Heart right ventricle (tissue), 16 donors: ENCODE data around the gene CACTIN. TPM values are rescaled to one million over a fixed set of nuclear protein-coding genes. Genes with fewer than 3 reads are reported as not detected.

ENCODE experiments used
- ATAC-seq, 8 donors: fragments of 200-7000 bp; cut with Tn5 transposase; one replicate each; pipeline ENCODE4 v1.9.1; 2020; ENCODE audit warnings: mild to moderate bottlenecking in 8 of 8, moderate library complexity in 8 of 8, moderate number of reproducible peaks in 1 of 8
- DNase-seq, 2 donors: peaks; one replicate each; pipeline ENCODE4 v3.0.0-alpha.2; 2020
- H3K27ac ChIP-seq, 10 donors: fragments of 200-600 bp; sonication (generic) in 2 of 10; one replicate each; pipeline versions ENCODE4 v1.5.0 to v1.8.0; 2020 to 2022; ENCODE audit warnings: mild to moderate bottlenecking in 3 of 10
- H3K27me3 ChIP-seq, 7 donors: fragments of 200-600 bp; one replicate each; pipeline ENCODE4 v1.8.0; 2021 to 2022; ENCODE audit warnings: mild to moderate bottlenecking in 2 of 7
- H3K36me3 ChIP-seq, 9 donors: fragments of 200-600 bp; sonication (generic) in 1 of 9; one replicate each; pipeline versions ENCODE4 v1.5.0 to v1.8.0; 2020 to 2022; ENCODE audit warnings: mild to moderate bottlenecking in 2 of 9
- H3K4me1 ChIP-seq, 9 donors: fragments of 200-600 bp; sonication (generic) in 1 of 9; one replicate each; pipeline versions ENCODE4 v1.5.0 to v1.8.0; 2020 to 2022; ENCODE audit warnings: mild to moderate bottlenecking in 4 of 9
- H3K4me3 ChIP-seq, 10 donors: fragments of 200-600 bp; sonication (generic) in 2 of 10; one replicate each; pipeline versions ENCODE4 v1.5.0 to v1.8.0; 2020 to 2022; ENCODE audit warnings: mild to moderate bottlenecking in 7 of 10, moderate library complexity in 2 of 10
- H3K9me3 ChIP-seq, 11 donors: fragments of 200-600 bp in 10 of 11; sonication (generic) in 2 of 11; one replicate each; pipeline versions ENCODE4 v1.5.0 to v1.8.0; 2013 to 2022; ENCODE audit warnings: mild to moderate bottlenecking in 2 of 11, control low read depth in 1 of 11, moderate library complexity in 1 of 11
- CTCF ChIP-seq, 9 donors: fragments of 200-600 bp; sonication (generic) in 2 of 9; IDR thresholded peaks; one replicate each; pipeline versions ENCODE4 v1.5.0 to v1.8.0; 2021 to 2022; ENCODE audit warnings: antibody characterized with exemption in 9 of 9, mild to moderate bottlenecking in 5 of 9, moderate library complexity in 1 of 9
- WGBS, 2 donors: extraction: QIAGEN DNeasy Blood & Tissue Kit; methylation state at CpG; one replicate each; pipeline ENCODE4 v1.1.7; 2013; ENCODE audit warnings: inconsistent platforms in 1 of 2; 5-methylcytosine and 5-hydroxymethylcytosine counted together
- intact Hi-C, 10 donors: fragments of 100-400 bp; cut with DNase I; formaldehyde crosslinking; loops; one replicate each; pipeline versions ENCODE4 v1.11.1 to v1.14.2; 2022
- polyA plus RNA-seq, 2 donors: library from polyadenylated mRNA; stranded (reverse); fragments of 200-250 nt; gene quantifications; one replicate each; pipeline ENCODE4 v1.2.3, GENCODE V29; 2013
- total RNA-seq, 10 donors: library from RNA; stranded (reverse); fragmentation: NEBNext Ultra II Directional in 3 of 10; extraction: Animal tissue kit (Norgen Biotek cat#: 25700) in 3 of 10; gene quantifications; one replicate each; pipeline versions ENCODE4 v1.2.1 to v1.2.4, GENCODE V29; 2021 to 2023
- donor health status: Arrhythmogenic right ventricular cardiomyopathy.
- donor health status: ischemic (EF 13 %, LVEDD 7.1; RV severe dilation, severe dysfunction).
- donor health status: healthy with polysubstance abuse.
- donor health status: DM: no; HTN: yes; CAD: no.
- donor health status: DM: no; HTN: no; CAD: no.
- donor health status: ischemic (EF 25% LVEDD 6.9; RV normal size, moderate dysfunction).
- donor health status: ischemic (EF 25% LVEDD 5.7; RV mildly dilated, moderate dysfunction).
- donor health status: healthy.
- donor health status: DM: yes; HTN: yes; CAD: no.
- donor health status: Ischemic cardiomyopathy.
- donor health status: ischemic (EF 35%, LVEDD 5.7; RV mildly dilated, moderate dysfunction).
- donor health status: nonischemic (EF 11% LVEDD 7.7; RV severe dilation, severe dysfunction).
- donor health status: DM: yes; HTN: yes; CAD: no.
- donor health status: PGD.
- donor health status: ischemic (EF 29% LVEDD 5.4; RV normal size, mild dysfunction).
- donor health status: nonischemic (EF 23%, LVEDD 6.1; RV moderate dilation, normal function).

CACTIN gene
- total and polyA plus RNA-seq, 12 donors = 9.7 to 17.6 (median 12.7) TPM

GRCh38 chr19:3670796-3671679, 44.4 kb upstream of the CACTIN start:
- DNase-seq (peak; percentile 84 to 93), ATAC-seq (peak; percentile 65 to 88 (median 81))
- H3K9me3 ChIP-seq = peaks cover 0 to 7% (median 0%) of the 10 kb centered on the region in 11 donors
- H3K36me3 ChIP-seq = peaks cover 0 to 18% (median 0%) of the 10 kb centered on the region in 9 donors
- peaks cover 0 to 10% (median 0%) of the 10 kb centered on the region in 7 donors for H3K27me3 ChIP-seq
- H3K27ac ChIP-seq = peak overlapping the region; percentile 90 to 100 (median 99)
- peak overlapping the region in 9 of 10 donors; percentile 28 to 52 (median 38) for H3K4me3 ChIP-seq
- peaks cover 24 to 75% (median 55%) of the 10 kb centered on the region in 9 donors for H3K4me1 ChIP-seq
- 31 to 41% methylated on average over 45 of the region's 45 CpGs for WGBS, 2 donors
- intact Hi-C loops = loop anchor here in 1 of 10 donors (1.0 to 2.0 kb wide), 2 partner anchors 12 to 28 kb away; no protein-coding TSS in a partner anchor
- TF ChIP-seq CTCF (IDR thresholded peaks at IDR 0.05) = no peak

- peak overlapping the region; percentile 90 to 100 (median 99) for H3K27ac ChIP-seq
- H3K9me3 ChIP-seq = peaks cover 0 to 7% (median 0%) of the 10 kb centered on the region in 11 donors
- peak overlapping the region in 9 of 10 donors; percentile 28 to 52 (median 38) for H3K4me3 ChIP-seq
- intact Hi-C loops = loop anchor here in 7 of 10 donors (2.0 to 10.0 kb wide), 4 partner anchors 29 to 535 kb away; partner anchors contain the start of gene PIP5K1C (in 3 of the 7)
- peaks cover 0 to 10% (median 0%) of the 10 kb centered on the region in 7 donors for H3K27me3 ChIP-seq
- 30 to 41% methylated on average over 33 of the region's 33 CpGs for WGBS, 2 donors
- peaks cover 0 to 23% (median 0%) of the 10 kb centered on the region in 9 donors for H3K36me3 ChIP-seq
- DNase-seq (peak; percentile 77 to 89), ATAC-seq (peak; percentile 73 to 84 (median 78))
- peaks cover 24 to 79% (median 60%) of the 10 kb centered on the region in 9 donors for H3K4me1 ChIP-seq
- TF ChIP-seq CTCF (IDR thresholded peaks at IDR 0.05) = no peak
Measured at GRCh38 chr19:3669947-3670795, 43.6 kb upstream of the CACTIN start.

DNA sequence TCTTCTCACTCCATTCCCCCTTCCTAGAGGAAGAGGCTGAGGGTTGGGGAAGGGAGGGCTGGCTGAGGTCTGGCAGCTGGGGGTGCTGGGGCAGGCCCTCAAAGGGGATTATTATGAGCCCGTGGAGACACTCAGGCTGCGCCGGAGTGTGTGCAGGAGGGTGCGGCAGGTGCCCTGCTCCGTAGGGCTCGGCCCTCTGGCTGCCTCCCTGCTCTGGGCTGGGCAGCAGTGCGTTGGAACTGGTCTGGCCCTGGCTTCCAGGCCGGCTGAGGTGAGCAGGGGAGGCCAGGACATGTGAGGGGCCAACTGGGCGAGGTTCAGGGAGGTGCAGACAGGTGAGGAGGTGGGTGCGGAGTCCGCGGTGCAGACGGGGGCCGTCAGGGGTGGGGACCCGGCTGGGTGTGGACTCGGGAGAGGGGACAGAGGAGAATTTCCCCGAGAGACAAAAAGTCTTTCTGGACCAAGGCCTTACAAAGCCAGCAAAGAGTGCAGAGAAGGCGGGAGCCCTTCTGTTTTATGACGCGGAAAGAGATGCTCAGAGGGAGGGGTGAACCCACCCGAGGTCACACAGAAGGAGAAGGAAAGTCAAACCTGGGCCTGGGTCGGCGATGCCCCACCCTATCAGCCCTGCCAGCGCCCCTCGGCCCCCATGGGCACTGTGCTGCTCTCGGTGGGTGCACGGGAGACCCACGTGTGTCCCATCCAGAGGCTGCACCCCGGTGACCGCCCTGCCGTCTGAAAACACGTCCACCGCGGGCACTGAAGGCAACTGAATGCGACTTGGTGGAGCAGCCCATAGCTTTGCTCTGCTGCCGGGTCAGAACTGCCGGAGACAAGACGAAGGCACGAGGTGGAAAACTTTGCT, 42.7 kb upstream of the CACTIN start:
- ATAC-seq = no peak
- peaks cover 0 to 10% (median 0%) of the 10 kb centered on the region in 7 donors for H3K27me3 ChIP-seq
- H3K9me3 ChIP-seq = peaks cover 0 to 7% (median 0%) of the 10 kb centered on the region in 11 donors
- intact Hi-C loops = loop anchor here in 6 of 10 donors (2.0 to 10.0 kb wide), 4 partner anchors 29 to 535 kb away; partner anchors contain the start of gene PIP5K1C (in 3 of the 6)
- peaks cover 0 to 27% (median 0%) of the 10 kb centered on the region in 9 donors for H3K36me3 ChIP-seq
- H3K4me3 ChIP-seq = peak overlapping the region in 2 of 10 donors; percentile 38 to 45
- WGBS, 2 donors = 79 to 80% methylated on average over 37 to 39 of the region's 39 CpGs
- H3K27ac ChIP-seq = peak overlapping the region; percentile 90 to 100 (median 99)
- DNase-seq = no peak
- no peak for TF ChIP-seq CTCF (IDR thresholded peaks at IDR 0.05)
- H3K4me1 ChIP-seq = peaks cover 24 to 79% (median 60%) of the 10 kb centered on the region in 9 donors
